HepG2 (cell line): ENCODE results near the gene DLG2. TPM values are rescaled to one million over a fixed set of nuclear protein-coding genes. Genes with fewer than 3 reads are reported as not detected.

Experiments used
- ATAC-seq: fragments of 200-7000 bp; cut with Tn5 transposase; 3 replicates; pipeline ENCODE4 v1.9.1; 2020; ENCODE audit warnings: mild to moderate bottlenecking, moderate library complexity
- BruUV-seq: library from RNA; stranded (reverse); fragments of 400-500 nt; replicated peaks from 2 replicates; lab custom pipeline; 2021; lab: Mats Ljungman, UMichigan
- CTCF ChIA-PET: fragments of 300-600 bp; formaldehyde crosslinking; extraction: SDS; loops from one replicate; lab custom pipeline; 2021; ENCODE audit warnings: low total read pairs, inconsistent platforms, low intra/inter-chr PET ratio; lab: Yijun Ruan, JAX
- POLR2A ChIA-PET: fragments of 350-600 bp; sonication (Branson Sonifier 250); formaldehyde crosslinking; loops from one replicate; lab custom pipeline; 2020; ENCODE audit warnings: antibody characterized with exemption, inconsistent platforms; lab: Yijun Ruan, JAX
- DNase-seq: peaks from one replicate; pipeline ENCODE4 v3.0.0-alpha.2; 2015; ENCODE audit warnings: low spot score
- FAIRE-seq: peaks from 3 replicates; lab custom pipeline; 2011; peaks lifted over from hg19 to GRCh38; lab: Jason Lieb, UNC
- H2AFZ ChIP-seq: one replicate; pipeline ENCODE4 v1.6.1; 2011; ENCODE audit warnings: low read length, inconsistent platforms
- H3K27ac ChIP-seq: fragments of 300-600 bp; 3 replicates; pipeline ENCODE4 v1.8.0; 2011; ENCODE audit warnings: mixed run types, mild to moderate bottlenecking, mixed read lengths, low read length, inconsistent platforms; ENCODE audit not compliant: insufficient read depth; ENCODE audit errors: extremely low read length
- H3K27me3 ChIP-seq, 2 experiments: fragments of 200-600 bp in 1 of 2; 2 replicates in 1 of 2; 3 replicates in 1 of 2; pipeline versions ENCODE4 v1.6.0 to v1.8.0; 2011; ENCODE audit warnings: low read length in 2 of 2, mild to moderate bottlenecking in 2 of 2, moderate library complexity in 2 of 2, inconsistent platforms in 1 of 2; ENCODE audit not compliant: insufficient read depth in 2 of 2, control insufficient read depth in 1 of 2
- H3K36me3 ChIP-seq, 2 experiments: fragments of 200-600 bp in 1 of 2; replicated peaks in 1 of 2; 2 replicates in 1 of 2; 3 replicates in 1 of 2; pipeline versions ENCODE4 v1.5.1 to v1.8.0; 2011; ENCODE audit warnings: low read length in 2 of 2, inconsistent platforms in 1 of 2; ENCODE audit not compliant: insufficient read depth in 2 of 2, control insufficient read depth in 1 of 2
- H3K4me1 ChIP-seq: 2 replicates; pipeline ENCODE4 v1.5.1; 2012; ENCODE audit warnings: low read length, inconsistent platforms; ENCODE audit not compliant: insufficient read depth
- H3K4me2 ChIP-seq: 2 replicates; pipeline ENCODE4 v1.6.0; 2011; ENCODE audit warnings: low read depth, low read length, inconsistent platforms
- H3K4me3 ChIP-seq, 3 experiments: fragments of 200-600 bp in 1 of 3; sonication (generic), shearing (Covaris generic) in 1 of 3; replicated peaks in 1 of 3; 2 replicates each; pipeline ENCODE4 v1.5.1; 2011 to 2016; ENCODE audit warnings: low read length in 3 of 3, inconsistent platforms in 2 of 3, low read depth in 2 of 3, mild to moderate bottlenecking in 2 of 3, control low read depth in 1 of 3, mixed read lengths in 1 of 3; ENCODE audit not compliant: insufficient read depth in 1 of 3
- H3K79me2 ChIP-seq: one replicate; pipeline ENCODE4 v1.6.1; 2011; ENCODE audit warnings: low read length, inconsistent platforms; ENCODE audit not compliant: insufficient read depth
- H3K9ac ChIP-seq: 2 replicates; pipeline ENCODE4 v1.6.0; 2011; ENCODE audit warnings: mild to moderate bottlenecking, low read depth, low read length, inconsistent platforms; ENCODE audit not compliant: insufficient read depth
- H3K9me3 ChIP-seq: 2 replicates; pipeline ENCODE4 v1.5.1; 2012; ENCODE audit warnings: mild to moderate bottlenecking, low read length
- H4K20me1 ChIP-seq: 2 replicates; pipeline ENCODE4 v1.6.0; 2011; ENCODE audit warnings: inconsistent platforms, mild to moderate bottlenecking, low read length, moderate library complexity; ENCODE audit not compliant: insufficient read depth
- CBX5 ChIP-seq: sonication (generic); formaldehyde crosslinking; IDR thresholded peaks from 2 replicates; pipeline ENCODE4 v1.4.0; 2020; ENCODE audit warnings: missing genetic modification reagents, borderline replicate concordance
- CEBPG ChIP-seq: IDR thresholded peaks from 2 replicates; pipeline ENCODE4 v1.6.1; 2016
- CHCHD3 ChIP-seq: sonication (generic); formaldehyde crosslinking; IDR thresholded peaks from 2 replicates; pipeline ENCODE4 v1.8.0; 2022; ENCODE audit warnings: mild to moderate bottlenecking, missing genetic modification reagents, moderate library complexity
- MAFG ChIP-seq: sonication (generic); formaldehyde crosslinking; IDR thresholded peaks from 2 replicates; pipeline ENCODE4 v1.5.1; 2020; ENCODE audit warnings: mild to moderate bottlenecking, missing genetic modification reagents
- MEIS1 ChIP-seq: sonication (generic); formaldehyde crosslinking; IDR thresholded peaks from 2 replicates; pipeline ENCODE4 v1.9.0; 2021; ENCODE audit warnings: mild to moderate bottlenecking, missing genetic modification reagents, moderate library complexity, borderline replicate concordance
- PHF8 ChIP-seq: sonication (generic); formaldehyde crosslinking; IDR thresholded peaks from 2 replicates; pipeline ENCODE4 v1.5.0; 2020; ENCODE audit warnings: missing genetic modification reagents
- POLR2AphosphoS2 ChIP-seq: IDR thresholded peaks from 2 replicates; pipeline ENCODE4 v1.6.1; 2011; ENCODE audit warnings: low read depth, low read length, improper control_type of control experiment
- POLR2AphosphoS5 ChIP-seq: IDR thresholded peaks from 2 replicates; pipeline ENCODE4 v1.6.1; 2012; ENCODE audit warnings: low read depth, low read length
- RAD51 ChIP-seq: fragments of 450-650 bp; IDR thresholded peaks from 2 replicates; pipeline ENCODE4 v1.6.1; 2016; ENCODE audit warnings: borderline replicate concordance
- RBFOX2 ChIP-seq: fragments of 200-400 bp; formaldehyde crosslinking; IDR thresholded peaks from 2 replicates; pipeline ENCODE4 v1.6.1; 2017; ENCODE audit warnings: low read depth, mild to moderate bottlenecking, low read length
- ZBTB34 ChIP-seq: sonication (generic); formaldehyde crosslinking; IDR thresholded peaks from 2 replicates; pipeline ENCODE4 v1.8.0; 2022; ENCODE audit warnings: mild to moderate bottlenecking, missing genetic modification reagents
- ZNF230 ChIP-seq: sonication (generic); formaldehyde crosslinking; IDR thresholded peaks from 2 replicates; pipeline ENCODE4 v1.4.0; 2020; ENCODE audit warnings: mild to moderate bottlenecking, missing genetic modification reagents
- ZNF232 ChIP-seq: sonication (generic); formaldehyde crosslinking; IDR thresholded peaks from 2 replicates; pipeline ENCODE4 v1.4.0; 2020; ENCODE audit warnings: missing genetic modification reagents, borderline replicate concordance
- ZNF431 ChIP-seq: sonication (generic); formaldehyde crosslinking; IDR thresholded peaks from 2 replicates; pipeline ENCODE4 v1.9.0; 2022; ENCODE audit warnings: missing genetic modification reagents, low read depth, mild to moderate bottlenecking, borderline replicate concordance
- WGBS: methylation state at CpG from one replicate; pipeline ENCODE4 v1.1.6; 2017; ENCODE audit warnings: low lambda C conversion rate; 5-methylcytosine and 5-hydroxymethylcytosine counted together
- in situ Hi-C: cut with HindIII; loops from 2 replicates; pipeline ENCODE4 v1.10.0; 2017; ENCODE audit warnings: low pct_unique_long_range_greater_than_20kb; ENCODE audit not compliant: extremely low pct_ligation_motif_present
- intact Hi-C: fragments of 100-400 bp; cut with micrococcal nuclease; formaldehyde crosslinking; loops from one replicate; pipeline ENCODE4 v1.10.0; 2022; ENCODE audit not compliant: unreplicated experiment
- polyA plus RNA-seq, 8 experiments: library from polyadenylated mRNA; depleted of rRNA in 3 of 8; stranded (reverse) in 7 of 8; unstranded in 1 of 8; fragments of >200 nt; fragmentation: Illumina TruSeq in 4 of 8; extraction: Trizol in 4 of 8; gene quantifications; 2 replicates each; pipeline versions ENCODE4 v1.2.1 to v1.2.3, GENCODE V29; 2011 to 2016; ENCODE audit warnings: low read depth in 4 of 8, missing spikeins in 1 of 8, mixed read lengths in 1 of 8; ENCODE audit not compliant: insufficient read depth in 1 of 8
- total RNA-seq, 5 experiments: library from RNA; depleted of rRNA; stranded (reverse); fragments of >200 nt; fragmentation: Illumina TruSeq; extraction: Trizol; gene quantifications; 2 replicates each; pipeline ENCODE4 v1.2.3, GENCODE V29; 2016; ENCODE audit warnings: low read depth in 1 of 5

Gene DLG2
- total and polyA plus RNA-seq, 2 of the 13 experiments (the other 11 are each of a cell fraction or from before 2014, with no cell fraction given): 0.46 to 1.0 TPM

GRCh38 chr11:85651118-85651517 lies 24.0 kb upstream of the DLG2 start:
- no peaks in the 10 kb centered on the region for H3K9me3 ChIP-seq
- H3K36me3 ChIP-seq: peaks cover 0 to 9% of the 10 kb centered on the region in 2 experiments; a peak in 2 of 5 replicates
- TF ChIP-seq CHCHD3 (CRISPR knock-in tag): no peak
- TF ChIP-seq POLR2AphosphoS5: 0 out of 2 replicates have a peak, but pooled peaks have one; percentile 19
- TF ChIP-seq CEBPG: no peak
- TF ChIP-seq CBX5 (CRISPR knock-in tag): no peak
- TF ChIP-seq, all 625 proteins: peak for 1
- DNase-seq: no peak
- ChIA-PET POLR2A (interaction anchor here (5.7 kb wide), 1 partner anchor 10 kb away, joined by 112 read pairs; the partner anchor contains the start of gene CREBZF), CTCF (no interaction called here)
- no peak overlapping the region for H3K4me2 ChIP-seq
- H3K9ac ChIP-seq: no peak overlapping the region
- no peak for ATAC-seq
- H2AFZ ChIP-seq: no peak overlapping the region
- H3K79me2 ChIP-seq: peaks cover 20% of the 10 kb centered on the region
- 92% methylated on average over 1 of the region's 1 CpG for WGBS
- no peak overlapping the region for H3K4me3 ChIP-seq
- no peak overlapping the region for H3K27ac ChIP-seq
- intact Hi-C loops (no loop called here), in situ Hi-C loops (no loop called here)
- H3K27me3 ChIP-seq: no peaks in the 10 kb centered on the region; a peak in 1 of 5 replicates
- BruUV-seq: no TSS peak
- peaks cover 27% of the 10 kb centered on the region for H3K4me1 ChIP-seq
- no peaks in the 10 kb centered on the region for H4K20me1 ChIP-seq
- no peak for FAIRE-seq

GRCh38 chr11:85647604-85648299 lies 20.6 kb upstream of the DLG2 start, which contains the start of gene TMEM126A:
TMEM126A (plus strand) TSS chr11:85647967; CDS start chr11:85650256, 2,289 bp downstream.
- no TSS peak for BruUV-seq
- Histone ChIP-seq H4K20me1 (no peaks in the 10 kb centered on the region), H3K4me3 (peak within 1 kb of the TSS; percentile 81 to 83 (median 82)), H3K36me3 (no peaks in the 10 kb centered on the region; a peak in 1 of 5 replicates), H3K9me3 (no peaks in the 10 kb centered on the region), H3K4me1 (peaks cover 18% of the 10 kb centered on the region), H2AFZ (peak within 1 kb of the TSS; percentile 79), H3K27me3 (no peaks in the 10 kb centered on the region; a peak in 1 of 5 replicates), H3K4me2 (peak within 1 kb of the TSS; percentile 88), H3K27ac (peak within 1 kb of the TSS; percentile 77), H3K9ac (peak within 1 kb of the TSS; percentile 80), H3K79me2 (peaks cover 17% of the 10 kb centered on the region)
- FAIRE-seq (peak; percentile 81), DNase-seq (peak; percentile 86), ATAC-seq (peak; percentile 97)
- in situ Hi-C loops: loop anchor here (25.0 kb wide), 1 partner anchor 615 kb away; no protein-coding TSS in a partner anchor
- POLR2A ChIA-PET: interaction anchor here (0.7 to 5.7 kb wide), 10 partner anchors 11 to 654 kb away, joined by 3 to 112 read pairs (median 4); partner anchors contain the start of genes CCDC89, CREBZF, DLG2 and HIKESHI
- intact Hi-C loops: loop anchor here (1.0 to 2.0 kb wide), 2 partner anchors 17 to 19 kb away; partner anchors contain the start of genes CREBZF and TMEM126B
- CTCF ChIA-PET: no interaction called here
- WGBS: 2% methylated on average over 15 of the region's 33 CpGs
- TF ChIP-seq PHF8 (CRISPR knock-in tag): peak; percentile 85
- 0 out of 2 replicates have a peak, but pooled peaks have one; percentile 24 for TF ChIP-seq POLR2AphosphoS2
- TF ChIP-seq MEIS1 (CRISPR knock-in tag): no peak
- no peak for TF ChIP-seq RAD51
- TF ChIP-seq ZBTB34 (CRISPR knock-in tag): no peak; the same call in 1 of the 2 replicates
- TF ChIP-seq ZNF232 (CRISPR knock-in tag): 0 out of 2 replicates have a peak, but pooled peaks have one; percentile 61
- TF ChIP-seq ZNF431 (CRISPR knock-in tag): no peak
- no peak for TF ChIP-seq MAFG (CRISPR knock-in tag)
- peak; percentile 91 for TF ChIP-seq RBFOX2
- TF ChIP-seq ZNF230 (CRISPR knock-in tag): no peak
